GM23338 (cell line): ENCODE measurements around the gene AFF3. TPM values are rescaled to one million over a fixed set of nuclear protein-coding genes. Genes with fewer than 3 reads are reported as not detected.

Source experiments
- ATAC-seq: fragments of 200-7000 bp; cut with Tn5 transposase; 3 replicates; pipeline ENCODE4 v1.9.1; 2020
- DNase-seq: peaks from one replicate; pipeline ENCODE4 v3.0.0-alpha.2; 2015; ENCODE audit warnings: low spot score
- H2AFZ ChIP-seq: fragments of 200-600 bp; sonication (generic); 2 replicates; pipeline ENCODE4 v1.8.0; 2016; ENCODE audit warnings: antibody characterized with exemption, mild to moderate bottlenecking, moderate library complexity
- H3F3A ChIP-seq: fragments of 200-600 bp; sonication (generic); replicated peaks from 2 replicates; pipeline ENCODE4 v1.8.0; 2017; ENCODE audit warnings: antibody characterized with exemption, mixed run types, low read depth
- H3K27ac ChIP-seq: fragments of 200-600 bp; sonication (generic); 2 replicates; pipeline ENCODE4 v1.6.1; 2016; ENCODE audit warnings: low read depth
- H3K27me3 ChIP-seq: fragments of 200-600 bp; sonication (generic); 2 replicates; pipeline ENCODE4 v1.8.0; 2016; ENCODE audit warnings: mild to moderate bottlenecking, mixed run types, moderate library complexity; ENCODE audit not compliant: insufficient read depth
- H3K36me3 ChIP-seq: fragments of 200-600 bp; sonication (generic); 2 replicates; pipeline ENCODE4 v1.8.0; 2016; ENCODE audit warnings: mild to moderate bottlenecking; ENCODE audit not compliant: insufficient read depth
- H3K4me1 ChIP-seq: fragments of 200-600 bp; sonication (generic); 2 replicates; pipeline ENCODE4 v1.8.0; 2016; ENCODE audit warnings: mild to moderate bottlenecking, moderate library complexity; ENCODE audit not compliant: insufficient read depth
- H3K4me2 ChIP-seq: fragments of 200-600 bp; sonication (generic); 2 replicates; pipeline ENCODE4 v1.7.1; 2017; ENCODE audit warnings: mixed run types
- H3K4me3 ChIP-seq: fragments of 200-600 bp; sonication (generic); 2 replicates; pipeline ENCODE4 v1.6.1; 2016; ENCODE audit warnings: mixed run types
- H3K79me2 ChIP-seq: fragments of 200-600 bp; sonication (generic); replicated peaks from 2 replicates; pipeline ENCODE4 v1.8.0; 2017; ENCODE audit warnings: mild to moderate bottlenecking; ENCODE audit not compliant: insufficient read depth
- H3K9me2 ChIP-seq: fragments of 200-600 bp; sonication (generic); 2 replicates; pipeline ENCODE4 v1.8.0; 2017; ENCODE audit not compliant: insufficient read depth
- H4K20me1 ChIP-seq: fragments of 200-600 bp; sonication (generic); replicated peaks from 2 replicates; pipeline ENCODE4 v1.8.0; 2017; ENCODE audit warnings: mild to moderate bottlenecking; ENCODE audit not compliant: insufficient read depth
- H3K27ac Mint-ChIP-seq: 2 replicates; pipeline ENCODE4 v1.8.0; 2020; ENCODE audit warnings: inconsistent platforms, mild to moderate bottlenecking, moderate library complexity, mixed read lengths
- H3K27me3 Mint-ChIP-seq: 3 replicates; pipeline ENCODE4 v1.8.0; 2022; ENCODE audit warnings: low read depth, mild to moderate bottlenecking, moderate library complexity, mixed read lengths, inconsistent platforms; ENCODE audit not compliant: insufficient read depth, poor library complexity
- H3K36me3 Mint-ChIP-seq: 3 replicates; pipeline ENCODE4 v1.8.0; 2021; ENCODE audit warnings: low read depth, mild to moderate bottlenecking, inconsistent platforms, moderate library complexity, mixed read lengths
- H3K4me1 Mint-ChIP-seq: 3 replicates; pipeline ENCODE4 v1.8.0; 2020; ENCODE audit warnings: mild to moderate bottlenecking, inconsistent platforms, mixed read lengths
- H3K4me3 Mint-ChIP-seq: 3 replicates; pipeline ENCODE4 v1.8.0; 2021; ENCODE audit warnings: moderate library complexity, mild to moderate bottlenecking, inconsistent platforms, mixed read lengths
- H3K9me3 Mint-ChIP-seq: 3 replicates; pipeline ENCODE4 v1.8.0; 2020; ENCODE audit warnings: moderate library complexity, mild to moderate bottlenecking, inconsistent platforms, mixed read lengths
- CREB1 ChIP-seq: fragments of 250-450 bp; sonication (Bioruptor Pico); IDR thresholded peaks from 2 replicates; pipeline ENCODE4 v1.5.0; 2020; ENCODE audit warnings: low read depth, mild to moderate bottlenecking, moderate library complexity
- CTCF ChIP-seq, 2 experiments: fragments of 200-600 bp in 1 of 2; sonication (generic) in 1 of 2; conservative IDR thresholded peaks; 2 replicates each; pipeline versions ENCODE4 v1.5.1 to v1.6.1; 2016 to 2017; ENCODE audit warnings: antibody characterized with exemption in 2 of 2, low read depth in 2 of 2, mild to moderate bottlenecking in 2 of 2, moderate library complexity in 1 of 2
- ETS1 ChIP-seq: IDR thresholded peaks from 2 replicates; pipeline ENCODE4 v1.6.1; 2016; ENCODE audit warnings: antibody characterized with exemption
- EZH2 ChIP-seq: fragments of 200-600 bp; sonication (generic); IDR thresholded peaks from one replicate; pipeline ENCODE4 v1.8.0; 2017; ENCODE audit warnings: antibody characterized with exemption, mild to moderate bottlenecking, low read depth; ENCODE audit not compliant: unreplicated experiment
- EZH2phosphoT487 ChIP-seq: fragments of 200-600 bp; sonication (generic); IDR thresholded peaks from one replicate; pipeline ENCODE4 v1.8.1; 2018; ENCODE audit warnings: antibody characterized with exemption; ENCODE audit not compliant: unreplicated experiment
- JUNB ChIP-seq: IDR thresholded peaks from one replicate; pipeline ENCODE4 v1.6.1; 2016; ENCODE audit warnings: antibody characterized with exemption; ENCODE audit not compliant: unreplicated experiment
- NANOG ChIP-seq: IDR thresholded peaks from 2 replicates; pipeline ENCODE4 v1.6.1; 2016; ENCODE audit warnings: antibody characterized with exemption, borderline replicate concordance
- POLR2AphosphoS5 ChIP-seq: IDR thresholded peaks from 2 replicates; pipeline ENCODE4 v1.6.1; 2016; ENCODE audit warnings: antibody characterized with exemption, low read depth
- REST ChIP-seq: IDR thresholded peaks from one replicate; pipeline ENCODE4 v1.6.1; 2018; ENCODE audit warnings: antibody characterized with exemption; ENCODE audit not compliant: unreplicated experiment
- STAT1 ChIP-seq: IDR thresholded peaks from one replicate; pipeline ENCODE4 v1.6.1; 2016; ENCODE audit warnings: antibody characterized with exemption; ENCODE audit not compliant: unreplicated experiment
- ZNF114 ChIP-seq: fragments of 250-450 bp; sonication (Bioruptor Pico); IDR thresholded peaks from 2 replicates; pipeline ENCODE4 v1.5.0; 2020; ENCODE audit warnings: mild to moderate bottlenecking, moderate library complexity
- ZNF331 ChIP-seq: fragments of 250-450 bp; sonication (Bioruptor Pico); IDR thresholded peaks from 2 replicates; pipeline ENCODE4 v1.5.0; 2020; ENCODE audit warnings: low read depth, mild to moderate bottlenecking, moderate library complexity
- ZNF462 ChIP-seq: fragments of 250-450 bp; sonication (Bioruptor Pico); IDR thresholded peaks from 2 replicates; pipeline ENCODE4 v1.5.0; 2020; ENCODE audit warnings: mild to moderate bottlenecking, moderate library complexity
- polyA plus RNA-seq: library from polyadenylated mRNA; unstranded; fragments of >200 nt; fragmentation: Nextera tagmentation; extraction: Ambion mirVana; gene quantifications from 2 replicates; pipeline ENCODE4 v1.2.1, GENCODE V29; 2016
- total RNA-seq: library from RNA; depleted of rRNA; stranded (reverse); fragments of >200 nt; shearing (Covaris generic); gene quantifications from 2 replicates; pipeline ENCODE4 v1.2.3, GENCODE V29; 2014

AFF3 gene
- total and polyA plus RNA-seq, 2 experiments from 2014 or later = 0.73 to 1.4 TPM

GRCh38 chr2:99834426-99834825, 308.0 kb downstream of the AFF3 start:
- Histone ChIP-seq H3K4me3 (no peak overlapping the region), H3K79me2 (no peaks in the 10 kb centered on the region), H3K4me1 (no peaks in the 10 kb centered on the region), H3K27ac (no peak overlapping the region), H3K36me3 (no peaks in the 10 kb centered on the region), H3K27me3 (no peaks in the 10 kb centered on the region), H3K9me2 (no peaks in the 10 kb centered on the region), H2AFZ (no peak overlapping the region), H3K4me2 (no peak overlapping the region), H3F3A (no peaks in the 10 kb centered on the region), H4K20me1 (no peaks in the 10 kb centered on the region)
- Mint-ChIP-seq H3K4me1 (no peaks in the 10 kb centered on the region), H3K4me3 (no peak overlapping the region), H3K9me3 (no peaks in the 10 kb centered on the region), H3K27ac (no peak overlapping the region), H3K36me3 (no peaks in the 10 kb centered on the region), H3K27me3 (no peaks in the 10 kb centered on the region)
- TF ChIP-seq JUNB (no peak), EZH2 (no peak), NANOG (no peak), STAT1 (no peak), REST (no peak), CTCF (conservative IDR thresholded peaks at IDR 0.05; ENCODE audit: low read depth in 2 of 2) (no peak), ZNF331 (CRISPR knock-in tag) (no peak), ZNF114 (no peak), ETS1 (no peak), POLR2AphosphoS5 (no peak), CREB1 (CRISPR knock-in tag) (no peak), ZNF462 (no peak), EZH2phosphoT487 (no peak)
- ATAC-seq = no peak
- no peak for DNase-seq
